GM23338 (cell line): ENCODE measurements around the gene KREMEN2. TPM values are rescaled to one million over a fixed set of nuclear protein-coding genes. Genes with fewer than 3 reads are reported as not detected.

Experiments used
- ATAC-seq: fragments of 200-7000 bp; cut with Tn5 transposase; 3 replicates; pipeline ENCODE4 v1.9.1; 2020
- DNase-seq: peaks from one replicate; pipeline ENCODE4 v3.0.0-alpha.2; 2015; ENCODE audit warnings: low spot score
- H2AFZ ChIP-seq: fragments of 200-600 bp; sonication (generic); 2 replicates; pipeline ENCODE4 v1.8.0; 2016; ENCODE audit warnings: antibody characterized with exemption, mild to moderate bottlenecking, moderate library complexity
- H3F3A ChIP-seq: fragments of 200-600 bp; sonication (generic); replicated peaks from 2 replicates; pipeline ENCODE4 v1.8.0; 2017; ENCODE audit warnings: antibody characterized with exemption, mixed run types, low read depth
- H3K27ac ChIP-seq: fragments of 200-600 bp; sonication (generic); 2 replicates; pipeline ENCODE4 v1.6.1; 2016; ENCODE audit warnings: low read depth
- H3K27me3 ChIP-seq: fragments of 200-600 bp; sonication (generic); 2 replicates; pipeline ENCODE4 v1.8.0; 2016; ENCODE audit warnings: mild to moderate bottlenecking, mixed run types, moderate library complexity; ENCODE audit not compliant: insufficient read depth
- H3K36me3 ChIP-seq: fragments of 200-600 bp; sonication (generic); 2 replicates; pipeline ENCODE4 v1.8.0; 2016; ENCODE audit warnings: mild to moderate bottlenecking; ENCODE audit not compliant: insufficient read depth
- H3K4me1 ChIP-seq: fragments of 200-600 bp; sonication (generic); 2 replicates; pipeline ENCODE4 v1.8.0; 2016; ENCODE audit warnings: mild to moderate bottlenecking, moderate library complexity; ENCODE audit not compliant: insufficient read depth
- H3K4me2 ChIP-seq: fragments of 200-600 bp; sonication (generic); 2 replicates; pipeline ENCODE4 v1.7.1; 2017; ENCODE audit warnings: mixed run types
- H3K4me3 ChIP-seq: fragments of 200-600 bp; sonication (generic); 2 replicates; pipeline ENCODE4 v1.6.1; 2016; ENCODE audit warnings: mixed run types
- H3K79me2 ChIP-seq: fragments of 200-600 bp; sonication (generic); replicated peaks from 2 replicates; pipeline ENCODE4 v1.8.0; 2017; ENCODE audit warnings: mild to moderate bottlenecking; ENCODE audit not compliant: insufficient read depth
- H3K9me2 ChIP-seq: fragments of 200-600 bp; sonication (generic); 2 replicates; pipeline ENCODE4 v1.8.0; 2017; ENCODE audit not compliant: insufficient read depth
- H4K20me1 ChIP-seq: fragments of 200-600 bp; sonication (generic); replicated peaks from 2 replicates; pipeline ENCODE4 v1.8.0; 2017; ENCODE audit warnings: mild to moderate bottlenecking; ENCODE audit not compliant: insufficient read depth
- H3K27ac Mint-ChIP-seq: 2 replicates; pipeline ENCODE4 v1.8.0; 2020; ENCODE audit warnings: inconsistent platforms, mild to moderate bottlenecking, moderate library complexity, mixed read lengths
- H3K27me3 Mint-ChIP-seq: 3 replicates; pipeline ENCODE4 v1.8.0; 2022; ENCODE audit warnings: low read depth, mild to moderate bottlenecking, moderate library complexity, mixed read lengths, inconsistent platforms; ENCODE audit not compliant: insufficient read depth, poor library complexity
- H3K36me3 Mint-ChIP-seq: 3 replicates; pipeline ENCODE4 v1.8.0; 2021; ENCODE audit warnings: low read depth, mild to moderate bottlenecking, inconsistent platforms, moderate library complexity, mixed read lengths
- H3K4me1 Mint-ChIP-seq: 3 replicates; pipeline ENCODE4 v1.8.0; 2020; ENCODE audit warnings: mild to moderate bottlenecking, inconsistent platforms, mixed read lengths
- H3K4me3 Mint-ChIP-seq: 3 replicates; pipeline ENCODE4 v1.8.0; 2021; ENCODE audit warnings: moderate library complexity, mild to moderate bottlenecking, inconsistent platforms, mixed read lengths
- H3K9me3 Mint-ChIP-seq: 3 replicates; pipeline ENCODE4 v1.8.0; 2020; ENCODE audit warnings: moderate library complexity, mild to moderate bottlenecking, inconsistent platforms, mixed read lengths
- ETS1 ChIP-seq: IDR thresholded peaks from 2 replicates; pipeline ENCODE4 v1.6.1; 2016; ENCODE audit warnings: antibody characterized with exemption
- EZH2 ChIP-seq: fragments of 200-600 bp; sonication (generic); IDR thresholded peaks from one replicate; pipeline ENCODE4 v1.8.0; 2017; ENCODE audit warnings: antibody characterized with exemption, mild to moderate bottlenecking, low read depth; ENCODE audit not compliant: unreplicated experiment
- NANOG ChIP-seq: IDR thresholded peaks from 2 replicates; pipeline ENCODE4 v1.6.1; 2016; ENCODE audit warnings: antibody characterized with exemption, borderline replicate concordance
- REST ChIP-seq: IDR thresholded peaks from one replicate; pipeline ENCODE4 v1.6.1; 2018; ENCODE audit warnings: antibody characterized with exemption; ENCODE audit not compliant: unreplicated experiment
- STAT1 ChIP-seq: IDR thresholded peaks from one replicate; pipeline ENCODE4 v1.6.1; 2016; ENCODE audit warnings: antibody characterized with exemption; ENCODE audit not compliant: unreplicated experiment
- ZNF114 ChIP-seq: fragments of 250-450 bp; sonication (Bioruptor Pico); IDR thresholded peaks from 2 replicates; pipeline ENCODE4 v1.5.0; 2020; ENCODE audit warnings: mild to moderate bottlenecking, moderate library complexity
- ZNF331 ChIP-seq: fragments of 250-450 bp; sonication (Bioruptor Pico); IDR thresholded peaks from 2 replicates; pipeline ENCODE4 v1.5.0; 2020; ENCODE audit warnings: low read depth, mild to moderate bottlenecking, moderate library complexity
- polyA plus RNA-seq: library from polyadenylated mRNA; unstranded; fragments of >200 nt; fragmentation: Nextera tagmentation; extraction: Ambion mirVana; gene quantifications from 2 replicates; pipeline ENCODE4 v1.2.1, GENCODE V29; 2016
- total RNA-seq: library from RNA; depleted of rRNA; stranded (reverse); fragments of >200 nt; shearing (Covaris generic); gene quantifications from 2 replicates; pipeline ENCODE4 v1.2.3, GENCODE V29; 2014

KREMEN2 gene
- total and polyA plus RNA-seq, 2 experiments from 2014 or later = 4.9 to 16.1 TPM

- TF ChIP-seq ETS1 (no peak), ZNF331 (no peak), REST (no peak), NANOG (no peak), EZH2 (no peak), STAT1 (no peak)
These were observed 9.3 kb upstream of the KREMEN2 start (continued) for GRCh38 chr16:2954656-2955381.

GRCh38 chr16:2955438-2955778 is 8.7 kb upstream of the KREMEN2 start:
- H3K9me3 Mint-ChIP-seq = no peaks in the 10 kb centered on the region
- Histone ChIP-seq H3K27me3 (no peaks in the 10 kb centered on the region), H4K20me1 (no peaks in the 10 kb centered on the region), H3K36me3 (no peaks in the 10 kb centered on the region), H3K9me2 (no peaks in the 10 kb centered on the region), H3K4me1 (peaks cover 20% of the 10 kb centered on the region; the same call in 1 of the 2 replicates), H2AFZ (no peak overlapping the region; the same call in 1 of the 2 replicates), H3K4me3 (no peak overlapping the region; the same call in 1 of the 2 replicates), H3F3A (0 out of 2 replicates have a peak, but pooled peaks cover 9% of the 10 kb centered on the region), H3K79me2 (no peaks in the 10 kb centered on the region), H3K27ac (no peak overlapping the region), H3K4me2 (peak overlapping the region; percentile 51)
- H3K27ac Mint-ChIP-seq = no peak overlapping the region
- H3K4me3 Mint-ChIP-seq = no peak overlapping the region
- DNase-seq = no peak
- H3K27me3 Mint-ChIP-seq = peaks cover 13% of the 10 kb centered on the region
- no peaks in the 10 kb centered on the region for H3K36me3 Mint-ChIP-seq
- ATAC-seq = peak; percentile 31
- no peak for TF ChIP-seq REST
- TF ChIP-seq EZH2 = no peak
- no peak for TF ChIP-seq STAT1
- no peak for TF ChIP-seq ZNF114 (CRISPR knock-in tag)
- TF ChIP-seq NANOG = no peak
- H3K4me1 Mint-ChIP-seq = peaks cover 22% of the 10 kb centered on the region
